GM21717 (cell line): ENCODE results near the gene RILPL2.
"Not testable (repeated sequence)": the region's sequence is repeated elsewhere in the genome, so short reads cannot be mapped to it uniquely, and the experiment has no call there.

Experiments
- ATAC-seq: cut with Tn5 transposase; IDR thresholded peaks from one replicate; pipeline ENCODE4 v1.9.1; 2021; ENCODE audit warnings: mild to moderate bottlenecking, moderate library complexity; ENCODE audit not compliant: unreplicated experiment

Gene RILPL2, protein sequence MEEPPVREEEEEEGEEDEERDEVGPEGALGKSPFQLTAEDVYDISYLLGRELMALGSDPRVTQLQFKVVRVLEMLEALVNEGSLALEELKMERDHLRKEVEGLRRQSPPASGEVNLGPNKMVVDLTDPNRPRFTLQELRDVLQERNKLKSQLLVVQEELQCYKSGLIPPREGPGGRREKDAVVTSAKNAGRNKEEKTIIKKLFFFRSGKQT

DNA sequence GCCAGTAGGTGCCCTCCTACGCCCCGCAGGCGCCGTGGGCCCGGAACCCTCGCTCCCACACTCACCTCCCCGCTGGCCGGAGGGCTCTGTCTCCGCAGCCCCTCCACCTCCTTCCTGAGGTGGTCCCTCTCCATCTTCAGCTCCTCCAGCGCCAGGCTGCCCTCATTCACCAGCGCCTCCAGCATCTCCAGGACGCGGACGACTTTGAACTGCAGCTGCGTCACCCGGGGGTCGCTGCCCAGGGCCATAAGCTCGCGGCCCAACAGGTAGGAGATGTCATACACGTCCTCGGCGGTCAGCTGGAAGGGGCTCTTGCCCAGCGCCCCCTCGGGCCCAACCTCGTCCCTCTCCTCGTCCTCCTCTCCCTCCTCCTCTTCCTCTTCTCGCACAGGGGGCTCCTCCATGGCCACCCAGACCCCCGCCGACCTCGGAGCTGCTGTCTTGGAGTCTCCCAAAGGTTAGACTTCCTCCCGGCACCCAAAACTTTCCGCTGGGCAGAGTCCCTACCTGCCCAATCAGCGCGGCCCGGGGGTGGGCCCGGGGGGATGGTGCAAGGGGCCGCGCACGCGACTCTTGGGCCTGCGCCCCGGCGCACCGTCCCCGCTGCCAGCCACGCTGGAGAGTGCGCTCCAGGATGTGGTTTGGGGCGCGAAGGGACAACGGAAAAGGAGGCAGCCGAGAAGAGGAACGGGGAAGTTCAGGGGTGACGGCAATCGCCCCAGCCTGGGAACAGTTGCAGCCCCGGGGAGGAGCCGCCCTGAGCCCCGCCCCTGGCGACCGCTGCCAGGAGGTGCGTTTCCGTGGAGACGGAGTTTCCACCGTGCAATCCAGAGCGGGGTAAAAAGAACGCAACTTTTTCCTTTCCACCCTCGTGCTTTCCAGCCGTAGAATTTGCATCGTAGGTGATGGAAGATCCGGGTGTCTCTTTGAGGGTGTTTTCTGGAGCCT is at the start of gene RILPL2:
Gene RILPL2, minus strand, starts transcription at position 668 of the 948 bp plus-strand sequence. Its CDS starts 264 bp downstream, at position 404.
- peak; percentile 74 for ATAC-seq

DNA sequence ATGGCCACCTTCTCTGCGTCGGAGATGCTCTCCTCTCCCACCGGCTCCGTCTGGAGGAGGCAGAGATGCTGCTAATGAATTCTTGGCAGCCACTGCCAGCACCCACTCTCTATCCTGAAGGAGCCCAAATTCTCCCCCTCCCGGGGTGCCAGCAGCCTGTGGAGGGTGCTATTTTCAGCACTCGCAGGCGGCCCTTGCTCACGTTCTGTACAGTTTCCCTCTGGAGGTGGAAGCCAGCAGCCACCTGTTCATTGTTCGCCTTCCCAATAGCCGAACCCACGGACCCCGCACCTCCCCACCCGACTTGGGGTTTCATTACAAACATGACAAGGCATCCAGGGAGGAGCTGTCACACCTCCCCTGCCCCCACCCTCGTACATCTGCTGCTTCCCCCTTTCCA is 49.3 kb upstream of the RILPL2 start:
- ATAC-seq, result no peak

GRCh38 chr12:123483602-123484248 is 47.2 kb upstream of the RILPL2 start:
- no peak for ATAC-seq

GRCh38 chr12:123482876-123483275 is 46.4 kb upstream of the RILPL2 start:
- ATAC-seq, result no peak

DNA sequence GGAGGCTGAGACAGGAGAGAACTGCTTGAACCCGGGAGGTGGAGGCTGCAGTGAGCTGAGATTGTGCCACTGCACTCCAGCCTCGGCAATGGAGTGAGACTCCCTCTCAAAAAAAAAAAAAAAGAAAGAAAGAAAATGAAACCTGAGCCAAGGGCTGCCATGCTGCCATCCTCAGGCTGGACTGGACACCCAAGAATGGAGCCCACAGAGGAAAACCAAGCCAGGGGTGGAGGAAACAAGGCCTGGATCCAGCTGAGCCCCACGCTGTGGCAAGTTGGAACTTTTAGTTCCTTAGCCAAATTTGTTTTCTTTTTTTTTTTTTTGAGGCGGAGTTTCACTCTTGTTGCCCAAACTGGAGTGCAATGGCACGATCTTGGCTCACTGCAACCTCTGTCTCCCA is 44.8 kb upstream of the RILPL2 start:
- not testable (repeated sequence) for ATAC-seq

DNA sequence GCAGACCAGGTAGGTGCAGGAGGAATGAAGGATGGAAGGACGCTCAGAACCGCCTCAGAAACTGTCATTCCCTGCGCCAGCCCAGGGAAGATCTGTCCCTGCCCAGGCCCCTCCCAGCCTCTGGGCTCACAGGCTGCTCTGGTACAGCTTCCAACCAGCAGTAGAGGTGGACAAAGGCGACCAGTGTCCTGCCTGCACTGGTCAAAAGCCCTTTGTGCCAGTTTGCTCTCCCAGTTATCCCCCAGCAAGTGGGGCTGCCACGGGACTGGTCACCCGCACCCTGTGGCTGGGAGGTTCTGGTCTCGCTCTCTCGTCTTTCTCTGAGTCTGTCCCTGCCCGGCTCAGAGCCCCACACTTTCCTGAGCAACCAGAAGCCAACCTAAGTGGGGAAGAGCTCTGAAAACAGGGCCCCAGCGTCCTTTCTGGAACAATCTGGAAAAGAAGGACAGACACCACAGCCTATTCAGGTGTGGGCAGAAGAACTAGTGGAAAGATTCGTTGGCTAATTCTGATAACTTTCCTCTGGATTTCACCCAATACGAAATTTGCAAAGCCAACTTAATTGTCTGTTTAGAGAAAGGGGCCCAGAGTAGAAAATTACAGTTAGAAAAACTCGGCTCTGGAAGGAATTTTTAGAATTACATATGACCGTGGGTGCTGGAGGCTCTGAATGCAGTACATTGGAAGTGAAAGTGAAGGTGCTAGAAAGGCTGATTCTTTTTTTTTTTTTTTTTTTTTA is 43.1 kb upstream of the RILPL2 start:
- no peak for ATAC-seq

- ATAC-seq, result no peak
Observed at GRCh38 chr12:123478762-123479161, 42.3 kb upstream of the RILPL2 start.

GRCh38 chr12:123478069-123478468 is 41.6 kb upstream of the RILPL2 start:
- ATAC-seq, result no peak

GRCh38 chr12:123475246-123475703 is 38.8 kb upstream of the RILPL2 start:
- ATAC-seq, result no peak

GRCh38 chr12:123474485-123475245 is 38.2 kb upstream of the RILPL2 start:
- no peak for ATAC-seq

- no peak for ATAC-seq
Observed at GRCh38 chr12:123472438-123472849, 36.0 kb upstream of the RILPL2 start.

- no peak for ATAC-seq
Observed at GRCh38 chr12:123471374-123472068, 35.0 kb upstream of the RILPL2 start.

- ATAC-seq, result no peak
Observed at GRCh38 chr12:123469978-123470377, 33.5 kb upstream of the RILPL2 start.

DNA sequence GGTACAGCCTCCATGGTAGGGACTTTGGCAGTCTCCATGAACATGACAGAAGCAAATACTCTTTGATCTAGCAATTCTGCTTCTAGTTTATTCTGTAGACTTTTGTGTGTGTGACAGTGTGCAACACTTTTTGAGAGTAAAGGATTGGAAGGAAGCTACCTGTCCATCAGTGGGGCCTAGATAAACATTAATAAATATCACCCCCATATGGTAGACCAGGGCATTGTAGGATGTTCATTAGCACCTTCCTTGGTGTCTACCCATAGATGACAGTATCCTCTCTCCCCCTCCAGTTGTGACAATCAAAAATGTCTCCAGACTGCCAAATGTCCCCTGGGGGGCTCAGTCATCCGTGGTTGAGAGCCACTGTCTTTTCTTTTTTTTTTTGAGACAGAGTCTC is 32.3 kb upstream of the RILPL2 start:
- ATAC-seq, result peak; percentile 61

GRCh38 chr12:123465084-123465483 is 28.6 kb upstream of the RILPL2 start:
- no peak for ATAC-seq

GRCh38 chr12:123463174-123463573 is 26.7 kb upstream of the RILPL2 start:
- not testable (repeated sequence) for ATAC-seq

DNA sequence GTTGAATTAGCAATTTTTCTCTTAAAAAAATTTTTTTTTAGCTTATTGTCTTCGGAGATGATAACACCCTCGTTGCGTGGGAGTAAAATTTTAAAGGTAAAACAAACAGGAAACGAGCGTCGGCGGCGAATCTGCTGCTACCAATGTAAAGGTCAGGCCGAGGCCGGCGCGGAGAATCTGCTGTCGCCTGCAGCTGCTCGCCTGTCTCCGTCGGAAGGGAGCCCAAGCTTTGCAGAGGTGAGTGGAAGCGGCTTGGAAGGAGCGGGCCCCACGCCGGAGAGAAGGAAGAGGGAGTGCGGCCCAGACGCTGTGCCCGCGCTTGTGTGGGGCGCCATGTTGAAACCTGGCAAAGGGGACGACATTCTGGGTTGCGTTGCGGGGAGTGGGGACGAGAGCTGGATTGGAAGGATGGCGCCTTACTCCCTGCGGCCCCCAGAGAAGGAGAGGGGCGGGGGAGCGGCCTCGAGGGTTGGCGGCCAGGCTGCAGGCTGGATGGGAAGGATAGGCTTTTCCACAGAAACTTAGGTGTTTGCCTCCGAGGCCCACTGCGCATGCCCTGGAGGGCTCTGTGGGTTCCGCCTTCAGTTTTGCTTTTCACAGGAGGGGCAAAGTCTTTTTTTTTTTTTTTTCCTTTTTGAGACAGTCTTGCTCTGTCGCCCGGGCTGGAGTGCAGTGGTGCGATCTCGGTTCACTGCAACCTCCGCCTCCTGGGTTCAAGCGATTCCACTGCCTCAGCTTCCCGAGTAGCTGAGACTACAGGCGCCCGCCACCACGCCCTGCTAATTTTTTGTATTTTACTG is 21.7 kb upstream of the RILPL2 start, which contains the start of gene SNRNP35:
Gene SNRNP35, plus strand, starts transcription at position 160 of the 800 bp plus-strand sequence. CDS start 7,402 bp downstream, outside the sequence.
- peak; percentile 52 for ATAC-seq

DNA sequence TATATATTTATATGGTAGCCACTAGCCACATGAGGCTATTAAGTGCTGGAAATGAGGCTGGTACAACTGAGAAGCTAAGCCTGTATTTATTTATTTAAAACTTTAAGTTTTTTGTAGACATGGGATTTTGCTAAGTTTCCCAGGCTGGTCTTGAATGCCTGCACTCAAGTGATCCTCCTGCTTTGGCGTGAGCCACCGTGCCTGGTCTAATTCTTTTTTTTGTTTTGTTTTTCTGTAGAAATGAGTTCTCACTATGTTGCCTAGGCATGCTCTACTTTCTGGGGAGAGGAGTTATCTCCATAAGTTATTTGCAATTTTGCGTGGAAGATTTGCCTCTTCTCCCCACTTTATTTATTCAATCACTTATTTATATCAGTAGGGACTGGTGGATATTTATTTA is 16.7 kb upstream of the RILPL2 start:
- ATAC-seq, result no peak

- not testable (repeated sequence) for ATAC-seq
Observed at GRCh38 chr12:123452276-123452550, 15.7 kb upstream of the RILPL2 start.
